Glomerular visceral epithelial cell (primary cell): ENCODE results near the gene MMP20.

ENCODE experiments used
- DNase-seq: peaks from one replicate; pipeline ENCODE4 v3.0.0-alpha.2; 2016; ENCODE audit errors: extremely low spot score

The MMP20 gene

GRCh38 chr11:102622258-102622657 lies 2.9 kb downstream of the MMP20 start:
- DNase-seq: no peak

- DNase-seq: peak; percentile 25
These were observed 4.1 kb downstream of the MMP20 start for GRCh38 chr11:102620818-102621561.

GRCh38 chr11:102620179-102620578 lies 5.0 kb downstream of the MMP20 start:
- no peak for DNase-seq

- no peak for DNase-seq
These were observed 7.6 kb downstream of the MMP20 start for GRCh38 chr11:102617466-102618008.

- no peak for DNase-seq
These were observed 9.2 kb downstream of the MMP20 start for GRCh38 chr11:102615894-102616432.

- no peak for DNase-seq
These were observed 9.8 kb downstream of the MMP20 start for GRCh38 chr11:102615077-102615893.

GRCh38 chr11:102614485-102614884 lies 10.6 kb downstream of the MMP20 start:
- DNase-seq: peak; percentile 22

- DNase-seq: no peak
These were observed 11.1 kb downstream of the MMP20 start for GRCh38 chr11:102614031-102614430.

GRCh38 chr11:102613450-102613849 lies 11.7 kb downstream of the MMP20 start:
- no peak for DNase-seq

- DNase-seq: no peak
These were observed 13.8 kb downstream of the MMP20 start for GRCh38 chr11:102611291-102611690.

GRCh38 chr11:102610200-102610599 lies 14.9 kb downstream of the MMP20 start:
- no peak for DNase-seq

GRCh38 chr11:102608699-102609098 lies 16.4 kb downstream of the MMP20 start:
- no peak for DNase-seq

- DNase-seq: no peak
These were observed 20.3 kb downstream of the MMP20 start for GRCh38 chr11:102604875-102605274.

GRCh38 chr11:102604011-102604410 lies 21.1 kb downstream of the MMP20 start:
- no peak for DNase-seq

- no peak for DNase-seq
These were observed 21.6 kb downstream of the MMP20 start for GRCh38 chr11:102603576-102603975.

GRCh38 chr11:102603091-102603490 lies 22.0 kb downstream of the MMP20 start:
- peak; percentile 89 for DNase-seq

- peak; percentile 12 for DNase-seq
These were observed 24.5 kb downstream of the MMP20 start for GRCh38 chr11:102600666-102601065.

GRCh38 chr11:102599642-102600261 lies 25.4 kb downstream of the MMP20 start:
- DNase-seq: peak; percentile 90

- no peak for DNase-seq
These were observed 26.9 kb downstream of the MMP20 start for GRCh38 chr11:102598272-102598671.

GRCh38 chr11:102596578-102596977 lies 28.6 kb downstream of the MMP20 start:
- no peak for DNase-seq

GRCh38 chr11:102592634-102593581 lies 32.2 kb downstream of the MMP20 start:
- peak; percentile 23 for DNase-seq
